Measurements from ENCODE around the gene PDZK1IP1.
"Not testable (repeated sequence)": the region's sequence is repeated elsewhere in the genome, so short reads cannot be mapped to it uniquely, and the experiment has no call there.

PDZK1IP1 gene

DNA sequence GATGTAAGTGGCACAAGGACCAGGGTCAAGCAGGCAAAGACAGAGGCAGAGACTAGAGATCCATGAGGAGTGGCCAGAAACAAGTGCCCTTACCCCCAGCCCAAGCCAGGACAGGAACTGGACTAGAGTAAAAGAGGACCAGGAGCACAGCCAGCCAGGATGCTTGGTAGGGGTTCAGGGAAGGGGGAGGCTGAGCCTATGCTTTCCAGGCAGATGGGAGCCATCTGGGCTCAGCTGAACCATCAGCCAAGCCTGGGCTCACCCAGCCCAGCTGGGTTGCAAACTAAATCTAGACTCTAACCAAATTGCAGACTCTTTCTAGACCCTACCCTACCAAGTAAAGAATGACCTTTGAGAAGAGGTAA, 15.2 kb downstream of the PDZK1IP1 start:
- Histone ChIP-seq H3K27ac (no peak overlapping the region), H3K4me1 (ENCODE audit: control insufficient read depth in 1 of 2, insufficient read depth in 1 of 2, low read depth in 1 of 2, low read length in 1 of 2) (peaks cover 4 to 6% of the 10 kb centered on the region in 2 experiments), H3K4me3 (ENCODE audit: low read depth in 1 of 2, low read length in 1 of 2) (no peak overlapping the region), H3K36me3 (no peaks in the 10 kb centered on the region), H3K27me3 (peaks cover 12% of the 10 kb centered on the region), H3K9me3 (no peaks in the 10 kb centered on the region)
- TF ChIP-seq, protein P1, sequence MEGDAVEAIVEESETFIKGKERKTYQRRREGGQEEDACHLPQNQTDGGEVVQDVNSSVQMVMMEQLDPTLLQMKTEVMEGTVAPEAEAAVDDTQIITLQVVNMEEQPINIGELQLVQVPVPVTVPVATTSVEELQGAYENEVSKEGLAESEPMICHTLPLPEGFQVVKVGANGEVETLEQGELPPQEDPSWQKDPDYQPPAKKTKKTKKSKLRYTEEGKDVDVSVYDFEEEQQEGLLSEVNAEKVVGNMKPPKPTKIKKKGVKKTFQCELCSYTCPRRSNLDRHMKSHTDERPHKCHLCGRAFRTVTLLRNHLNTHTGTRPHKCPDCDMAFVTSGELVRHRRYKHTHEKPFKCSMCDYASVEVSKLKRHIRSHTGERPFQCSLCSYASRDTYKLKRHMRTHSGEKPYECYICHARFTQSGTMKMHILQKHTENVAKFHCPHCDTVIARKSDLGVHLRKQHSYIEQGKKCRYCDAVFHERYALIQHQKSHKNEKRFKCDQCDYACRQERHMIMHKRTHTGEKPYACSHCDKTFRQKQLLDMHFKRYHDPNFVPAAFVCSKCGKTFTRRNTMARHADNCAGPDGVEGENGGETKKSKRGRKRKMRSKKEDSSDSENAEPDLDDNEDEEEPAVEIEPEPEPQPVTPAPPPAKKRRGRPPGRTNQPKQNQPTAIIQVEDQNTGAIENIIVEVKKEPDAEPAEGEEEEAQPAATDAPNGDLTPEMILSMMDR (IDR thresholded peaks at IDR 0.05) = no peak

DNA sequence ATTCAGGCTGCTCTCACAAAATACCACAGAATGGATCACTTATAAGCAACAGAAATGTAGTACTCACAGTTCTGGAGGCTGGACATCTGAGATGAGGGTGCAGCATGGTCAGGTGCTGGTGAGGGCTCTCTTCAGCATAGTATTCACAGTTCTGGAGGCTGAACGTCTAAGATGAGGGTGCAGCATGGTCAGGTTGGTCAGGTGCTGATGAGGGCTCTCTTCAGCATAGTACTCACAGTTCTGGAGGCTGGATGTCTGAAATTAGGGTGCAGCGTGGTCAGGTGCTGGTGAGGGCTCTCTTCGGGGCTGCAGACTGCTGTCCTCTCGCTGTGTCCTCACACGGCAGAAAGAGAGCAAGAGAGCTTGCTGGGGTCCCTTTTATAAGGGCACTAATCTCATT, 17.1 kb downstream of the PDZK1IP1 start:
- TF ChIP-seq, protein P1 (IDR thresholded peaks at IDR 0.05) = no peak

DNA sequence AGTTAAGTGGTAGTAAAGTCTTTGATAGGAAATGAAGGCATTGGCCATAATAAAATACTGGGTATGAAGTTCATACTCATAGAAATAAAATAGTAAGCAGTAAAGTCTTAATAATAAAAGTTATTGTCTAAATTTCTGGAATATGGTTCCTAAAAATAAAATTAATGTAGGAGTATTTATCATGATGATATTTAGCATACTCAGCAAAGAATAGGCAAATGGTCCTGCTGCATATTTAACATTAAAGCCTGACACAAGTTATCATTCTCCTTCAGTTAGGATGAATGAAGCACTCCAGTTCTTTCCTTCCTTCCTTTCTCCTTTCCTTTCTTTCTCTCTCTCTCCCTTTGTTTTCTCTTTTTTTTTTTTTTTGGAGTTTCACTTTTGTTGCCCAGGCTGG, 25.3 kb downstream of the PDZK1IP1 start:
- TF ChIP-seq, protein P1 (IDR thresholded peaks at IDR 0.05) = no peak

More for the DNA sequence above, 17.1 kb downstream of the PDZK1IP1 start:
- no peaks in the 10 kb centered on the region for H3K36me3 ChIP-seq
- no peaks in the 10 kb centered on the region for H3K9me3 ChIP-seq
- peaks cover 6% of the 10 kb centered on the region for H3K27me3 ChIP-seq
- no peak overlapping the region for H3K4me3 ChIP-seq (ENCODE audit: low read depth in 1 of 2, low read length in 1 of 2)
- H3K4me1 ChIP-seq (ENCODE audit: control insufficient read depth in 1 of 2, insufficient read depth in 1 of 2, low read depth in 1 of 2, low read length in 1 of 2) = no peaks in the 10 kb centered on the region
- no peak overlapping the region for H3K27ac ChIP-seq

DNA sequence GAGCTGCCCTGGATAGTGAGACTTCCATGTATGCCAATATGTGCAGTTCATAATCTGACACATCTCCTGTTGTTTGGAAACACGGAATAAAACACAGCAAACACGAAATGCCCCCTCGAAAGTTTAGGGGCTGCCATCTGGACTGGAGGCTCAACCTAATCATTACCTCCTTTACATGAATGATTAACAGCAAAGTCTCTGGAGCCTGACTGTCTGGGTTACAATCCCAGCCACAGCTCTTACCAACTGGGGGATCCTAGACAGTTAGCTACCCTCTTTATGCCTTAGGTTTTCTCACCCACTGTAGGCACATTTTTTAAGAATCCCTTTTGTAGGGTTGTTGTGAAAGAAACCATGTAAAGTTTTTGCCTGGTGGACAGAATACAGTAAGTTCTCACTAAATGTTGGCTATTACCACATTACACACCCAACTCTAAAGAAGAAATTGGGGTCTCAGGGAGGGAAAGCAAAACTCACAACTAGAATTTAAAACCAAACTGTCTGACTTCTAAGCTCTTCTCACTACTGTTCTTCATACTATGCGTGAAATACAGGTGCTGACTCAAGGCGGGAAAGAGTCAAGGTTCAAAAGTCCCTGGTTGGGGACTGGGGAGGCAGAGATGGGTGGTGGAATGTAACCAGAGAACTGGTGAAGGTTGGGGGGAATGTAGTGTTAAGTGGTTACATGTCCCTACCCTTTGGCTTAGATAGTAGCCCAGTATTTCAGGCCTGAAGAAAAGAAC, 28.4 kb downstream of the PDZK1IP1 start:
- Histone ChIP-seq H3K4me3 (ENCODE audit: low read depth in 1 of 2, low read length in 1 of 2) (no peak overlapping the region), H3K4me1 (ENCODE audit: control insufficient read depth in 1 of 2, insufficient read depth in 1 of 2, low read depth in 1 of 2, low read length in 1 of 2) (no peaks in the 10 kb centered on the region), H3K27me3 (no peaks in the 10 kb centered on the region), H3K9me3 (no peaks in the 10 kb centered on the region), H3K36me3 (no peaks in the 10 kb centered on the region), H3K27ac (no peak overlapping the region)
- TF ChIP-seq, protein P1 (IDR thresholded peaks at IDR 0.05) = no peak

More for the DNA sequence above, 25.3 kb downstream of the PDZK1IP1 start:
- Histone ChIP-seq H3K27ac (no peak overlapping the region), H3K27me3 (no peaks in the 10 kb centered on the region), H3K9me3 (no peaks in the 10 kb centered on the region), H3K4me1 (ENCODE audit: control insufficient read depth in 1 of 2, insufficient read depth in 1 of 2, low read depth in 1 of 2, low read length in 1 of 2) (no peaks in the 10 kb centered on the region), H3K36me3 (no peaks in the 10 kb centered on the region), H3K4me3 (ENCODE audit: low read depth in 1 of 2, low read length in 1 of 2) (no peak overlapping the region)

DNA sequence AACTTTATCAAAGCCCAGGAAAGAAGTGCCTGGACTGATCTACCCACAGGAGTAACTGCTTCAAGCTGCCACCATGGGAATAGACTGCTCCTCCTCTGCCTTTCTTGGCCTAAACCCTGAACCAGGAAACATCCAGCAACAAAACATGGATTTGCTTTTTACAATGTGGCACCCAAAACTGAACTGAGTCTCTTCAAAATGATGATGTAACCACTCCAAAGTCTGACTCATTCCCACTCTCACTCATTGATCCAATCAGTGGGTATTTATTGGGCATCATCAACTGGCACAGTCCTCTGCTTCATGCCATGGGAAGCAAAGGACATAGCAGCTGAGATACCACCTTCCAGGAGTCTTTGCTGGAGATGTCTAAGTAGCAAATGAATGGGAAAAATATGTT, 29.1 kb downstream of the PDZK1IP1 start:
- Histone ChIP-seq H3K4me1 (ENCODE audit: control insufficient read depth in 1 of 2, insufficient read depth in 1 of 2, low read depth in 1 of 2, low read length in 1 of 2) (no peaks in the 10 kb centered on the region), H3K9me3 (no peaks in the 10 kb centered on the region), H3K27ac (no peak overlapping the region), H3K4me3 (ENCODE audit: low read depth in 1 of 2, low read length in 1 of 2) (no peak overlapping the region), H3K27me3 (no peaks in the 10 kb centered on the region), H3K36me3 (no peaks in the 10 kb centered on the region)
- TF ChIP-seq, protein P1 (IDR thresholded peaks at IDR 0.05) = no peak

DNA sequence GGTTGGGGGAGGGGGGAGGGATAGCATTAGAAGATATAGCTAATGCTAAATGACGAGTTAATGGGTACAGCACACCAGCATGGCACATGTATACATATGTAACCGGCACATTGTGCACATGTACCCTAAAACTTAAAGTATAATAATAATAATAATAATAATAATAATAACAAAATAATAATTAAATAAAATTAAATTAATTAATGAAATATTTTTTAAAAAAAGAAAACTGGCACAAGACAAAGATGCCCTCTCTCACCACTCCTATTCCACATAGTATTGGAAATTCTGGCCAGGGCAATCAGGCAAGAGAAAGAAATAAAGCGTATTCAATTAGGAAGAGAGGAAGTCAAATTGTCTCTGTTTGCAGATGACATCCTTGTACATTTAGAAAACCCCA, 31.9 kb downstream of the PDZK1IP1 start:
- not testable (repeated sequence) for H3K27me3 ChIP-seq; H3K4me3 ChIP-seq (ENCODE audit: low read depth in 1 of 2, low read length in 1 of 2)

DNA sequence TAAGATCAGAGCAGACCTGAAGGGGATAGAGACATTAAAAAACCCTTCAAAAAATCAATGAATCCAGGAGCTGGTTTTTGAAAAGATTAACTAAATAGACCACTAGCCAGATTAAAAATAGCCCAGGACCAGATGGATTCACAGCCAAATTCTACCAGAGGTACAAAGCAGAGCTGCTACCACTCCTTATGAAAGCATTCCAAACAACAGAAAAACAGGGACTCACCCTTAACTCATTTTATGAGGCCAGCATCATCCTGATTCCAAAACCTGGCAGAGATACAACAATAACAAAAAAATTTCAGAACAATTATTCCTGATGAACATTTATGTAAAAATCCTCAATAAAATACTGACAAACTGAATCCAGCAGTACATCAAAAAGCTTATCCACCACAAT, 33.4 kb downstream of the PDZK1IP1 start:
- not testable (repeated sequence) for H3K4me1 ChIP-seq (ENCODE audit: control insufficient read depth in 1 of 2, insufficient read depth in 1 of 2, low read depth in 1 of 2, low read length in 1 of 2); H3K27ac ChIP-seq; H3K4me3 ChIP-seq (ENCODE audit: low read depth in 1 of 2, low read length in 1 of 2); H3K9me3 ChIP-seq; H3K27me3 ChIP-seq; H3K36me3 ChIP-seq

More for the DNA sequence above, 31.9 kb downstream of the PDZK1IP1 start:
- not testable (repeated sequence) for H3K9me3 ChIP-seq; H3K27ac ChIP-seq; H3K36me3 ChIP-seq; H3K4me1 ChIP-seq (ENCODE audit: control insufficient read depth in 1 of 2, insufficient read depth in 1 of 2, low read depth in 1 of 2, low read length in 1 of 2)

DNA sequence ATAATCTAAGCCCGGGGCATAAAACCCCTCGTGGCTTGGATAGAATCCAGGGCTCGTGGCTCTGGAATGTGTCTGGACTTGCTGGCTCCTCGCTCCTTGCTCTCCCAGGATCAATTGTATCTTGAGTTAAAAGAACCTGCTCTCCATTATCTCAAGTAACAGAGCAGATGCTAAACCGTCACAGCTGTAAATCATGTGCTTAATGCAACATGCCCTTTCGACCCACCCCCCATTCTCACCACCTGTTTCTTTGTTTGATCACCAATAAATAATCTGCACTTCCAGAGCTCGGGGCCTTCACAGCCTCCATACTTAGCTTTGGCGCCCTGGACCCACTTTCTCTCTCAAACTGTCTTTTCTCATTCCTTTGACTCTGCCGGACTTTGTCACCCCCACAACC, 40.7 kb downstream of the PDZK1IP1 start:
- H3K27ac ChIP-seq; H3K27me3 ChIP-seq; H3K4me1 ChIP-seq (ENCODE audit: control insufficient read depth in 1 of 2, insufficient read depth in 1 of 2, low read depth in 1 of 2, low read length in 1 of 2); H3K4me3 ChIP-seq (ENCODE audit: low read depth in 1 of 2, low read length in 1 of 2); H3K9me3 ChIP-seq; H3K36me3 ChIP-seq: not testable (repeated sequence)

Measured in neutrophil (primary cell).